Adipose tissue (tissue), 3 donors: ENCODE measurements around the gene CEP70. TPM values are rescaled to one million over a fixed set of nuclear protein-coding genes. Genes with fewer than 3 reads are reported as not detected.
"Not testable (repeated sequence)": the region's sequence is repeated elsewhere in the genome, so short reads cannot be mapped to it uniquely, and the experiment has no call there.

Experiments
- H3K27ac ChIP-seq: one replicate; pipeline ENCODE4 v1.5.1; 2013; ENCODE audit warnings: low read depth, low read length
- WGBS, 3 donors: extraction: QIAGEN DNeasy Blood & Tissue Kit; methylation state at CpG; one replicate each; pipeline ENCODE4 v1.1.7; 2013; 5-methylcytosine and 5-hydroxymethylcytosine counted together
- polyA plus RNA-seq, 3 donors: library from polyadenylated mRNA; stranded (reverse); fragments of 200-250 nt; gene quantifications; one replicate each; pipeline ENCODE4 v1.2.3, GENCODE V29; 2013
- donor health status: healthy with polysubstance abuse.
- donor health status: Bipolar disorder and iron deficiency.
- donor health status: healthy.

The CEP70 gene, protein sequence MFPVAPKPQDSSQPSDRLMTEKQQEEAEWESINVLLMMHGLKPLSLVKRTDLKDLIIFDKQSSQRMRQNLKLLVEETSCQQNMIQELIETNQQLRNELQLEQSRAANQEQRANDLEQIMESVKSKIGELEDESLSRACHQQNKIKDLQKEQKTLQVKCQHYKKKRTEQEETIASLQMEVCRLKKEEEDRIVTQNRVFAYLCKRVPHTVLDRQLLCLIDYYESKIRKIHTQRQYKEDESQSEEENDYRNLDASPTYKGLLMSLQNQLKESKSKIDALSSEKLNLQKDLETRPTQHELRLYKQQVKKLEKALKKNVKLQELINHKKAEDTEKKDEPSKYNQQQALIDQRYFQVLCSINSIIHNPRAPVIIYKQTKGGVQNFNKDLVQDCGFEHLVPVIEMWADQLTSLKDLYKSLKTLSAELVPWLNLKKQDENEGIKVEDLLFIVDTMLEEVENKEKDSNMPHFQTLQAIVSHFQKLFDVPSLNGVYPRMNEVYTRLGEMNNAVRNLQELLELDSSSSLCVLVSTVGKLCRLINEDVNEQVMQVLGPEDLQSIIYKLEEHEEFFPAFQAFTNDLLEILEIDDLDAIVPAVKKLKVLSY
- 10 to 100 TPM in 2 of 3 donors, 1 to 10 TPM in 1; 4.8 to 12.0 (median 10.7) TPM for polyA plus RNA-seq

DNA sequence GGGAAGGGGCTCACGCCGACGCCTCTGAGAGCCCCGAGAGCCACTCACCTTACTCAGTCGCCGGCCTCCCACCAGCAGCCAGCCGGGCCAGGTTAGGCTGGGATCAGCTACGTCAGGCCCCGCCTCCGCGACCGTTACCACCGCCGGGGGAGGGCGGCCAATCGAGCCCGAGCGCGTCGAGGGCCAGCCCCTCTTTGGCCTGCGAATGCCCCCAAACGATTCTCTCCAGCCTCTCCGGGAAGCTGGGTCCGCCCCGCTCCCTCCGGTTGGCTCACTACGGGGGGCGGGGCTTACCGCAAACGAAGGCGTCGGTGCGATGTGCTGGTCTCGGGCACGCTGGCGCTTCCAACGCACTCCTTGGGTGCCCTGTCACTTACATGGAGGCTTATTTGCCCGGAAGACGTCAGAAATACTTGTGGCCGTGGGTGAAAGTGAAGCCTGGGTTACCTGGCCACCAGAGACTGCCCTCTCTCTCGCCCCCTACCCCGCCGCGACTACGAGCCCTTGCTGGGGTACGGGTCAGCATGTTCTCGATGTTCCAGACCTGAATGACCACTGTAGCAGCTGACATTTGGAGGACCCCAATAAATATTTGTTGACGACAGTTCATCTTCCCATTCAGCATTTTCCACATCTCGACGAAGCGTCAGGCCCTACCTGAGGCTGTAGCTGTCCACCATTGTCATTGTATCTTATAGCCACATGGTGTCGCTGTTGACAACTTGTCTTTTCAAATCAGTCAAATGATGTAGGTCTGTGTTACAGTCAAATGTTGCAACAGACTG is at the start of gene CEP70:
CEP70 (minus strand) TSS at position 111 of the 785 bp plus-strand sequence. CDS start 21,333 bp downstream, outside the sequence.
- WGBS, 3 donors: 0% methylated on average over 49 to 52 of the region's 52 CpGs
- peak within 1 kb of the TSS; percentile 53 for H3K27ac ChIP-seq

- no peak overlapping the region for H3K27ac ChIP-seq
- 89 to 97% (median 96%) methylated on average over 1 of the region's 1 CpG for WGBS, 3 donors
Observed at GRCh38 chr3:138642927-138643253, 48.8 kb upstream of the CEP70 start.

GRCh38 chr3:138642226-138642926 is 48.3 kb upstream of the CEP70 start:
- WGBS, 3 donors: 78 to 87% (median 81%) methylated on average over 4 of the region's 4 CpGs
- no peak overlapping the region for H3K27ac ChIP-seq

GRCh38 chr3:138640537-138640936 is 46.5 kb upstream of the CEP70 start:
- no peak overlapping the region for H3K27ac ChIP-seq
- 61 to 89% (median 85%) methylated on average over 4 of the region's 4 CpGs for WGBS, 3 donors

DNA sequence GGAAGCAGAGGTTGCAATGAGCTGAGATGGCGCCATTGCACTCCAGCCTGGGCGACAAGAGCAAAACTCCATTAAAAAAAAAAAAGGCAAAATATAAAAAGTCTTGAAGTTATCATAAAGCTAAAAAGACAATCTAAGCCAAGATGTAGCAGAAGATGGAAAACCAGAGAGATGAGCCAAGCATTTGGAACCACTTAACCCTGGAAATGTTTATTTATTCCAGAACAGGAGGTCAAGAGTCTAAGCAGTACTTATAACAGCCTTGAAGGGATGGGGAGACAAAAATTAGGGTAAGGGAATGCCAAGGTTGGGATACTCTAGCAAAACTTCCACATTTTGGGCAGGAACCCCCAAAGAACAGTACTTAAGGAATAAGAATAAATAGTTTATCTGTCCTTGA is 44.6 kb upstream of the CEP70 start:
- no peak overlapping the region for H3K27ac ChIP-seq
- 84 to 100% (median 91%) methylated on average over 2 of the region's 2 CpGs for WGBS, 3 donors

DNA sequence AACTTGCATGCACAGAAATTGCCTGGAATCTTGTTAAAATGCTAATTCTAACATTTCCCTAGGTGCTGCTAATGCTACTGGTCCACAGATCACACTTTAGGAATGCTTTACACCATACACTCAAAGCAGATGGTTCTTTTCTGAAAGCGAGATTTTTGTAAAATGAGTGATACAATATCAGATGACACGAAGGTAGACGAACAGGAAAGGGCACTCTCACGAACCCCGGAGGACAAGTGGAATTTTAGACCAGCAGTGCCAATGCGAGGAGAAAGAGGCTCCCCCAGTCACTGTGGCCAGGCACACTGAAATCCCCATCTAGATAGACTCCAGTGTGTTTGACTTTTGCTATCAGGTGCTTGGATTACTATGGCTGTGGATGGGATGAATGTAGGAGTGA is 35.5 kb upstream of the CEP70 start:
- no peak overlapping the region for H3K27ac ChIP-seq
- 71 to 95% (median 83%) methylated on average over 6 of the region's 6 CpGs for WGBS, 3 donors

- WGBS, 3 donors: 91 to 99% (median 93%) methylated on average over 3 of the region's 3 CpGs
- no peak overlapping the region for H3K27ac ChIP-seq
Observed at GRCh38 chr3:138625707-138626365, 31.8 kb upstream of the CEP70 start.

- H3K27ac ChIP-seq: no peak overlapping the region
Observed at GRCh38 chr3:138624518-138624917, 30.5 kb upstream of the CEP70 start.

DNA sequence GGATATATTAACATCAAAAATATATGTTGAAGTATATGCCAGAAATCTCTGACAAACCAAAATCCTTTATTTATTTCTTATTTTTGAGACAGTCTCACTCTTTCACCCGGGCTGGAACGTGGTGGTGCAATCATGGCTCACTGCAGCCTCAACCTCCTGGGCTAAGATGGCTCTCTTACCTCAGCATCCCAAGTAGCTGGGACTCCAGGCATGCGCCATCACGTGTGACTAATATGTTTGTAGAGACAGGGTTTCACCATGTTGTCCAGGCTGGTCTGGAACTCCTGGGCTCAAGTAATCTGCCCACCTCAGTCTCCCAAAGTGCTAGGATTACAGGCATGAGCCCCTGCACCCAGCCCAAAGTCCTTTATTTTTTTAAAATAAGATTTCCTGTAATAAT is 26.4 kb upstream of the CEP70 start:
- 92 to 95% (median 95%) methylated on average over 4 of the region's 4 CpGs for WGBS, 3 donors
- H3K27ac ChIP-seq: no peak overlapping the region

- H3K27ac ChIP-seq: no peak overlapping the region
- 54 to 72% (median 65%) methylated on average over 1 of the region's 1 CpG for WGBS, 3 donors
Observed at GRCh38 chr3:138615462-138615861, 21.4 kb upstream of the CEP70 start.

DNA sequence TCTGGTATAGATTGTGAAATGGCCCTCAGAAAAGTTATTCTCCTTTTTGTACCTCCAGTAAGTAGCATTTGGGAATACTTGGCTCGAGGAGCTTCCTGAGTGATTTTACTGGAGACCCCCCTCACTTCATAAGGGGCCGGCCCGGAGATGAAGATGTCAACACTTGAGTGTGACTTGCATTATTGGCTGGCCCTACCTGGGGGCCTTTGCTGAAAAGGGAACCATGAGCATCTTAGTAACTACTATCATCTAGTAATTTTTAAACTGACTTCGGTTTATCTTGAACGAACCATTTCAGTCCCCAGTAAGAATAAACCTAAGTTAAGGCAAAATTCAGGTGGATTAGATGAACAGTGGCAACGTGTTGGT is 15.8 kb upstream of the CEP70 start:
- WGBS, 3 donors: 61 to 66% (median 65%) methylated on average over 6 of the region's 6 CpGs
- H3K27ac ChIP-seq: no peak overlapping the region

DNA sequence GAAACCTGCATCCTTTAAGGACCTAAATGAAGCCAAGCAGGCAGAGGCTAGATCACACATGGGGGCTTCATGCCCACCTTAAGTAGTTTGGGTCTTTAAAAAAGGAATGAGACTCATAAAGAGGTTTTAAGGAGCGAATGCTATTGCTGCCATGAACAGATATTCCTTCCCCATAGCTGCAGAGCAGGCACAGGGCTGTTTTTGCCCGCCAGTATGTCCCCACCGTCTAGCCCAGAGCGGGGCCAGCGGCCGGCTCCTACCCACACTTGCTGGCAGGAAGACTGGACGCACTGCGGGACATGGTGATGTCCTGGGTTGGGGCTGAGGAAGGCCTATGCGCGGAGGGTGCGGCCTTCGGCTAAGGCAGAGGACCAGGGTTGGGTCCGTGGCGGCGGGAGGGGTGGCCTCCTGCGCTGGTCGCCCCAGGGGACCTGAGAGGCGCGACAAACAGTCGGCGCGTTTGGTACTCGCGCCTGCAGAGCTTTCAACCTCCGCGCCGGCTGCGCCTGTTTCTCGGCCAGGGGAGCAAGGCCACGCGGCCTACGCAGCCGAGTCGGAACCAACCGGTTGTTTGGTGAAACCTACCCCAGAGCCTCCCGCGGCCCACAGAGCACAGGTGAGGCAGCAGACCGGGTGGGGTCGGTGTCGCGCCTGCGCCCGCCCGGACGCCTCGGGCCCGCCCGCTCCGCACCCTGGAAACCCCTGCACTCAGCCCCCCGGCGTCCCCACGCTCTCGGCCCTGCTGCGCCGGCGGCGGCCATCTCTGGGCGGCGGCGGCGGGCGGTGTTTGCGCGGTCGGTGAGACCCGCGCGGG is 14.5 kb upstream of the CEP70 start, which contains the start of gene FAIM:
FAIM (plus strand) TSS at position 450 of the 814 bp plus-strand sequence. CDS start 10,956 bp downstream, outside the sequence.
- H3K27ac ChIP-seq: peak within 1 kb of the TSS; percentile 89
- 1 to 2% (median 2%) methylated on average over 62 to 68 of the region's 68 CpGs for WGBS, 3 donors

GRCh38 chr3:138604106-138604595 is 10.1 kb upstream of the CEP70 start:
- not testable (repeated sequence) for H3K27ac ChIP-seq
- 94 to 96% (median 95%) methylated on average over 5 of the region's 5 CpGs for WGBS, 3 donors

DNA sequence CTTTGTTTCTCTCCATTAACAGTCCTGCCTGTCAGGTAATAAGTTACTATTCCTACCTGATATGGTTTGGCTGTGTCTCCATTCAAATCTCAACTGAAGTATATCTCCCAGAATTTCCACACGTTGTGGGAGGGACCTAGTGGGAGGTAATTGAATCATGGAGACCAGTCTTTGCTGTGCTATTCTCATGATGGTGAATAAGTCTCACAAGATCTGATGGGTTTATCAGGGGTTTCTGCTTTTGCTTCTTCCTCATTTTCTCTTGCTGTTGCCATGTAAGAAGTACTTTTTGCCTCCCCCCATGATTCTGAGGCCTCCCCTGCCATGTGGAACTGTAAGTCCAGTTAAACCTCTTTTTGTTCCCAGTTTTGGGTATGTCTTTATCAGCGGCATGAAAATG is 7.6 kb upstream of the CEP70 start:
- WGBS, 3 donors: 65 to 79% (median 78%) methylated on average over 2 of the region's 2 CpGs

DNA sequence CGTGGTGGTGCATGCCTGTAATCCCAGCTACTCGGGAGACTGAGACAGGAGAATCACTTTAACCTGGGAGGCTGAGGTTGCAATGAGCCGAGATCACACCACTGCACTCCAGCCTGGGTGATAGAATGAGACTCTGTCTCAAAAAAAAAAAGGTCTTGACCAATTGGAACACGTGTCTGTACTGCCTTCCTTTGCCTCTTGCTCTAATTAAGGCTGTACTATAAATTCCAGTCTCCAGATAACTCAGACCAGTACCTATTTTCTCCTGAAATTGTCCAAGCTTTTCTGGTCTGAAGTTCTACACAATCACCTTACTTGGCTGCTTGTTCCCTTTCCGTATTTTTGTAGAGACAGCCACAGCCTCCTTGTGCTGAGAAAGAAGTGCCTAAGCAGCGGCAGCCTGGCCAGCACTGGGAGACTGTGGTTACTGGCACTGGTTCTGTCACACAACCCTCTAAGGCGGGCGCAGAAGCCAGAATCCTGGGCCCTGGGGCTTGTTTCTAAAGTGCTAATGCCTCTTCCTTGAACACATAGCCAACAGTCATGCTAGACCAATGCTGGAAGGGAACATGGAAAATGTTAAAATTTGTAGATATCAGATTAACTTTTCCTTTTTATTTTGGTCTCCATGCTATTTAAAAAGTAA is 6.2 kb upstream of the CEP70 start:
- no peak overlapping the region for H3K27ac ChIP-seq
- WGBS, 3 donors: 71 to 92% (median 76%) methylated on average over 8 of the region's 8 CpGs

More for the DNA sequence above, 7.6 kb upstream of the CEP70 start:
- H3K27ac ChIP-seq: not testable (repeated sequence)

DNA sequence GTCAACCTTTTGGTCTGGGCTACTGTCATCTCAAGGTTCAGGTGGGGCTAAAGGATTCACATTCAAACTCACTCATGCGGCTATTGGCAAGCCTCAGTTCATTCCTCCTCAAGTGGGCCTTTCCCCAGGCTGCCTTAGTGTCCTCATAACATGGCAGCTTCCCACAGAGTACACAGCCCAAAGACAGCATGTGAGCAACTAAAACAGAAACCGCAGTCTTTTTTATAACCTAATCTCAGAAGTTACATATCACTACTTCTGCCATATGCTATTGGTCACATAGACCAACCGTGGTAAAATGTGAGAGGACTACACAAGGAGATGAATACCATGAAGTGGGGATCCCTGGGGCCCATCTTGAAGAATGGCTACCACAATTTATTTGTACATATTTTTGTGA is 4.5 kb upstream of the CEP70 start:
- WGBS, 3 donors: 88 to 96% (median 91%) methylated on average over 3 of the region's 3 CpGs
- H3K27ac ChIP-seq: no peak overlapping the region
